HEK293 (cell line): ENCODE measurements around the gene LYZL4.

Experiments used
- CTCF ChIA-PET: fragments of 350-600 bp; formaldehyde crosslinking; extraction: SDS; loops from one replicate; lab custom pipeline; 2021; ENCODE audit warnings: antibody characterized with exemption; lab: Yijun Ruan, JAX
- POLR2A ChIA-PET: fragments of 300-600 bp; formaldehyde crosslinking; extraction: SDS; loops from one replicate; lab custom pipeline; 2020; ENCODE audit warnings: antibody characterized with exemption, inconsistent platforms; lab: Yijun Ruan, JAX
- H3K27ac ChIP-seq: fragments of 200-500 bp; sonication (Bioruptor generic); 2 replicates; pipeline ENCODE4 v1.5.1; 2014; ENCODE audit warnings: low read depth, low read length, control low read depth, inconsistent platforms; ENCODE audit errors: extremely low read depth
- H3K36me3 ChIP-seq, 2 experiments: fragments of 200-500 bp in 1 of 2; sonication (Bioruptor generic) in 1 of 2; 1 replicate in 1 of 2; 2 replicates in 1 of 2; pipeline ENCODE4 v1.5.1; 2014 to 2017; ENCODE audit warnings: inconsistent platforms in 2 of 2, low read length in 2 of 2; ENCODE audit not compliant: control insufficient read depth in 2 of 2, insufficient read depth in 1 of 2
- H3K4me1 ChIP-seq: fragments of 200-500 bp; sonication (Bioruptor generic); 2 replicates; pipeline ENCODE4 v1.5.1; 2014; ENCODE audit warnings: mild to moderate bottlenecking, low read length, inconsistent platforms; ENCODE audit not compliant: control insufficient read depth, insufficient read depth
- H3K4me3 ChIP-seq: 2 replicates; pipeline ENCODE4 v1.5.1; 2011; ENCODE audit warnings: low read depth, mild to moderate bottlenecking, control low read depth, low read length, moderate library complexity
- H3K9me3 ChIP-seq: fragments of 200-500 bp; sonication (Bioruptor generic); 2 replicates; pipeline ENCODE4 v1.5.1; 2014; ENCODE audit warnings: low read depth, low read length, inconsistent platforms; ENCODE audit not compliant: control insufficient read depth, insufficient read depth
- ELK4 ChIP-seq: IDR thresholded peaks from 2 replicates; pipeline ENCODE4 v1.6.1; 2011; ENCODE audit warnings: mild to moderate bottlenecking, low read depth, low read length, borderline replicate concordance
- GLI4 ChIP-seq: fragments of 450-650 bp; formaldehyde crosslinking; IDR thresholded peaks from 2 replicates; pipeline ENCODE4 v1.5.1; 2016; ENCODE audit warnings: missing biosample characterization, missing genetic modification characterization
- HOXA7 ChIP-seq: sonication (generic); formaldehyde crosslinking; IDR thresholded peaks from 2 replicates; pipeline ENCODE4 v1.8.1; 2022; ENCODE audit warnings: missing genetic modification reagents, borderline replicate concordance
- KLF17 ChIP-seq: fragments of 450-650 bp; formaldehyde crosslinking; IDR thresholded peaks from 2 replicates; pipeline ENCODE4 v1.5.1; 2016; ENCODE audit warnings: missing biosample characterization, missing genetic modification characterization
- PRDM1 ChIP-seq: fragments of 450-650 bp; formaldehyde crosslinking; IDR thresholded peaks from 2 replicates; pipeline ENCODE4; 2016; ENCODE audit warnings: missing biosample characterization, missing genetic modification characterization
- REPIN1 ChIP-seq: fragments of 450-650 bp; formaldehyde crosslinking; IDR thresholded peaks from 2 replicates; pipeline ENCODE4 v1.5.1; 2017; ENCODE audit warnings: missing biosample characterization, missing genetic modification characterization, low read depth
- ZBTB49 ChIP-seq: fragments of 450-650 bp; formaldehyde crosslinking; IDR thresholded peaks from 2 replicates; pipeline ENCODE4 v1.5.1; 2016; ENCODE audit warnings: missing biosample characterization, missing genetic modification characterization, low read depth
- ZIC2 ChIP-seq: fragments of 450-650 bp; formaldehyde crosslinking; IDR thresholded peaks from 2 replicates; pipeline ENCODE4 v1.5.1; 2016; ENCODE audit warnings: missing biosample characterization, missing genetic modification characterization
- ZNF138 ChIP-seq: fragments of 450-650 bp; formaldehyde crosslinking; IDR thresholded peaks from 2 replicates; pipeline ENCODE4 v1.5.1; 2016; ENCODE audit warnings: missing biosample characterization, missing genetic modification characterization, borderline replicate concordance
- ZNF148 ChIP-seq: fragments of 450-650 bp; formaldehyde crosslinking; IDR thresholded peaks from 2 replicates; pipeline ENCODE4 v1.5.0; 2017; ENCODE audit warnings: missing biosample characterization, missing genetic modification characterization, borderline replicate concordance
- ZNF157 ChIP-seq: fragments of 450-650 bp; formaldehyde crosslinking; IDR thresholded peaks from 2 replicates; pipeline ENCODE4 v1.5.1; 2016; ENCODE audit warnings: missing biosample characterization, missing genetic modification characterization
- ZNF174 ChIP-seq: fragments of 450-650 bp; formaldehyde crosslinking; IDR thresholded peaks from 2 replicates; pipeline ENCODE4 v1.5.0; 2017; ENCODE audit warnings: missing biosample characterization, mild to moderate bottlenecking, missing genetic modification characterization
- ZNF214 ChIP-seq: fragments of 450-650 bp; formaldehyde crosslinking; IDR thresholded peaks from 2 replicates; pipeline ENCODE4 v1.5.1; 2017; ENCODE audit warnings: missing biosample characterization, mild to moderate bottlenecking, missing genetic modification characterization, borderline replicate concordance
- ZNF223 ChIP-seq: fragments of 450-650 bp; formaldehyde crosslinking; IDR thresholded peaks from 2 replicates; pipeline ENCODE4 v1.5.1; 2016; ENCODE audit warnings: missing biosample characterization, missing genetic modification characterization
- ZNF274 ChIP-seq, 2 experiments: fragments of 200-500 bp in 1 of 2; fragments of 450-650 bp in 1 of 2; sonication (Bioruptor generic) in 1 of 2; formaldehyde crosslinking in 1 of 2; IDR thresholded peaks; 2 replicates each; pipeline versions ENCODE4 v1.5.1 to v1.6.1; 2014 to 2016; ENCODE audit warnings: borderline replicate concordance in 1 of 2, inconsistent platforms in 1 of 2, low read length in 1 of 2, missing biosample characterization in 1 of 2, missing genetic modification characterization in 1 of 2
- ZNF404 ChIP-seq: fragments of 450-650 bp; formaldehyde crosslinking; IDR thresholded peaks from 2 replicates; pipeline ENCODE4 v1.5.1; 2017; ENCODE audit warnings: missing biosample characterization, missing genetic modification characterization
- ZNF449 ChIP-seq: fragments of 450-650 bp; formaldehyde crosslinking; IDR thresholded peaks from 2 replicates; pipeline ENCODE4 v1.5.1; 2017; ENCODE audit warnings: missing biosample characterization, mild to moderate bottlenecking, missing genetic modification characterization, moderate library complexity
- ZNF560 ChIP-seq: fragments of 450-650 bp; formaldehyde crosslinking; IDR thresholded peaks from 2 replicates; pipeline ENCODE4 v1.5.1; 2017; ENCODE audit warnings: missing biosample characterization, missing genetic modification characterization, borderline replicate concordance
- ZNF561 ChIP-seq: fragments of 450-650 bp; IDR thresholded peaks from 2 replicates; pipeline ENCODE4 v1.5.1; 2018; ENCODE audit warnings: missing biosample characterization, missing genetic modification characterization, borderline replicate concordance
- ZNF585B ChIP-seq: fragments of 450-650 bp; formaldehyde crosslinking; IDR thresholded peaks from 2 replicates; pipeline ENCODE4 v1.5.1; 2016; ENCODE audit warnings: missing biosample characterization, missing genetic modification characterization
- ZNF654 ChIP-seq: fragments of 450-650 bp; formaldehyde crosslinking; IDR thresholded peaks from 2 replicates; pipeline ENCODE4 v1.5.1; 2016; ENCODE audit warnings: low read depth, missing biosample characterization, missing genetic modification characterization
- ZNF692 ChIP-seq: fragments of 450-650 bp; formaldehyde crosslinking; IDR thresholded peaks from 2 replicates; pipeline ENCODE4 v1.5.1; 2016; ENCODE audit warnings: missing biosample characterization, missing genetic modification characterization
- ZNF701 ChIP-seq: fragments of 450-650 bp; formaldehyde crosslinking; IDR thresholded peaks from 2 replicates; pipeline ENCODE4 v1.5.1; 2016; ENCODE audit warnings: missing biosample characterization, missing genetic modification characterization

The LYZL4 gene

GRCh38 chr3:42425736-42426407, 15.5 kb upstream of the LYZL4 start:
- ChIA-PET CTCF (interaction anchor here (0.6 kb wide), 1 partner anchor 39 kb away, joined by 4 read pairs; no protein-coding TSS in a partner anchor), POLR2A (no interaction called here)
- Histone ChIP-seq H3K9me3 (no peaks in the 10 kb centered on the region), H3K4me1 (no peaks in the 10 kb centered on the region), H3K27ac (no peak overlapping the region), H3K36me3 (no peaks in the 10 kb centered on the region), H3K4me3 (no peak overlapping the region)
- TF ChIP-seq PRDM1 (tag by site-specific recombination) (no peak), ZNF148 (tag by site-specific recombination) (no peak), ZNF138 (tag by site-specific recombination) (no peak), ZBTB49 (tag by site-specific recombination) (no peak), ZNF404 (no peak), ZNF157 (tag by site-specific recombination) (no peak), ZNF692 (tag by site-specific recombination) (no peak), ZNF561 (tag by site-specific recombination) (no peak), ZNF654 (no peak), ZNF701 (tag by site-specific recombination) (no peak), ZNF223 (tag by site-specific recombination) (no peak), ZNF560 (tag by site-specific recombination) (no peak), ZIC2 (tag by site-specific recombination) (no peak), REPIN1 (tag by site-specific recombination) (no peak), HOXA7 (no peak), KLF17 (tag by site-specific recombination) (no peak)

- ChIA-PET POLR2A (no interaction called here), CTCF (no interaction called here)
- H3K4me1 ChIP-seq: no peaks in the 10 kb centered on the region
- no peak for TF ChIP-seq ZNF214 (tag by site-specific recombination)
- TF ChIP-seq ELK4: no peak
- no peak for TF ChIP-seq ZNF585B (tag by site-specific recombination)
- no peak for TF ChIP-seq GLI4 (tag by site-specific recombination)
- no peak for TF ChIP-seq ZNF561 (tag by site-specific recombination)
- TF ChIP-seq ZNF449 (tag by site-specific recombination): no peak
- TF ChIP-seq ZNF223 (tag by site-specific recombination): no peak
- no peak for TF ChIP-seq ZNF274 (IDR thresholded peaks at IDR 0.05; ENCODE audit: low read length)
- TF ChIP-seq ZNF274 (tag by site-specific recombination; IDR thresholded peaks at IDR 0.05; ENCODE audit: borderline replicate concordance): no peak
- no peak for TF ChIP-seq ZNF174 (tag by site-specific recombination)
Measured at GRCh38 chr3:42424911-42425310, 14.5 kb upstream of the LYZL4 start.

More at GRCh38 chr3:42424911-42425310, 14.5 kb upstream of the LYZL4 start:
- Histone ChIP-seq H3K9me3 (no peaks in the 10 kb centered on the region), H3K36me3 (no peaks in the 10 kb centered on the region), H3K27ac (no peak overlapping the region), H3K4me3 (no peak overlapping the region)
